Thyroid gland (tissue), 4 donors: ENCODE data around the gene GPR63.

Experiments used
- POLR2A ChIP-seq, 2 donors: fragments of 450-650 bp; IDR thresholded peaks; one replicate each; pipeline ENCODE4 v1.6.1; 2017; ENCODE audit warnings: antibody characterized with exemption in 2 of 2, mild to moderate bottlenecking in 2 of 2, moderate library complexity in 1 of 2
- TF ChIP-seq, protein P1 (sequence below), 6 experiments: fragments of 200-600 bp in 3 of 6; fragments of 450-650 bp in 3 of 6; sonication (generic) in 3 of 6; IDR thresholded peaks; one replicate each; pipeline ENCODE4 v1.5.1; 2016 to 2019; ENCODE audit warnings: antibody characterized with exemption in 6 of 6, mild to moderate bottlenecking in 2 of 6, inconsistent platforms in 1 of 6, moderate library complexity in 1 of 6

DNA sequence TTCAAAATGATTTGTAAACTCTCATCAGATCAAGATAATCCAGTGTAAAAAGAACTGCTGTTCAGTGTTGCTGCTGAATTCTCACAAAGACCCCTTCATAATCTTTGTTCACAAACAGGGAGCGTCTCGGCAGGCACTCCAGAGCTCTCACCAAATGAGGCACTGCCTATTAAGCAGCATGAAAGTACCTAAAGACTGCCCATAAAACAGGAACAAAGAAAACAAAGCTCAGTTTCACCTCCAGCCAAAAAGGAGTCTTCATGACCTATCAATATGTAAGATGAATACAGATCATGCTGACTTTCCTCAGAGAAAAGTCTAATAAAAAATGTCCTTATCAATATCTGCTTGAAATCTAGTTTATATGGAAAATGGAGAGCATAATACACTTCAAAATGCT, 41.8 kb downstream of the GPR63 start:
- TF ChIP-seq, protein P1, sequence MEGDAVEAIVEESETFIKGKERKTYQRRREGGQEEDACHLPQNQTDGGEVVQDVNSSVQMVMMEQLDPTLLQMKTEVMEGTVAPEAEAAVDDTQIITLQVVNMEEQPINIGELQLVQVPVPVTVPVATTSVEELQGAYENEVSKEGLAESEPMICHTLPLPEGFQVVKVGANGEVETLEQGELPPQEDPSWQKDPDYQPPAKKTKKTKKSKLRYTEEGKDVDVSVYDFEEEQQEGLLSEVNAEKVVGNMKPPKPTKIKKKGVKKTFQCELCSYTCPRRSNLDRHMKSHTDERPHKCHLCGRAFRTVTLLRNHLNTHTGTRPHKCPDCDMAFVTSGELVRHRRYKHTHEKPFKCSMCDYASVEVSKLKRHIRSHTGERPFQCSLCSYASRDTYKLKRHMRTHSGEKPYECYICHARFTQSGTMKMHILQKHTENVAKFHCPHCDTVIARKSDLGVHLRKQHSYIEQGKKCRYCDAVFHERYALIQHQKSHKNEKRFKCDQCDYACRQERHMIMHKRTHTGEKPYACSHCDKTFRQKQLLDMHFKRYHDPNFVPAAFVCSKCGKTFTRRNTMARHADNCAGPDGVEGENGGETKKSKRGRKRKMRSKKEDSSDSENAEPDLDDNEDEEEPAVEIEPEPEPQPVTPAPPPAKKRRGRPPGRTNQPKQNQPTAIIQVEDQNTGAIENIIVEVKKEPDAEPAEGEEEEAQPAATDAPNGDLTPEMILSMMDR (IDR thresholded peaks at IDR 0.05): no peak
- no peak for TF ChIP-seq POLR2A (IDR thresholded peaks at IDR 0.05)
